NT2/D1 (cell line): ENCODE measurements around the gene PLEKHA5.

Experiments used
- YY1 ChIP-seq: IDR thresholded peaks from 2 replicates; pipeline ENCODE4 v1.6.1; 2011; ENCODE audit not compliant: insufficient read length, insufficient read depth
- ZNF274 ChIP-seq: IDR thresholded peaks from 2 replicates; pipeline ENCODE4 v1.6.1; 2011; ENCODE audit warnings: mild to moderate bottlenecking, low read depth, low read length

GRCh38 chr12:19215115-19215514 lies 85.6 kb downstream of the PLEKHA5 start:
- TF ChIP-seq YY1 (no peak), ZNF274 (no peak)
